Measurements from ENCODE around the gene TTLL4. TPM values are rescaled to one million over a fixed set of nuclear protein-coding genes. Genes with fewer than 3 reads are reported as not detected.

The TTLL4 gene
- total and polyA plus RNA-seq, 4 donors, result 1.9 to 36.3 (median 25.5) TPM

DNA sequence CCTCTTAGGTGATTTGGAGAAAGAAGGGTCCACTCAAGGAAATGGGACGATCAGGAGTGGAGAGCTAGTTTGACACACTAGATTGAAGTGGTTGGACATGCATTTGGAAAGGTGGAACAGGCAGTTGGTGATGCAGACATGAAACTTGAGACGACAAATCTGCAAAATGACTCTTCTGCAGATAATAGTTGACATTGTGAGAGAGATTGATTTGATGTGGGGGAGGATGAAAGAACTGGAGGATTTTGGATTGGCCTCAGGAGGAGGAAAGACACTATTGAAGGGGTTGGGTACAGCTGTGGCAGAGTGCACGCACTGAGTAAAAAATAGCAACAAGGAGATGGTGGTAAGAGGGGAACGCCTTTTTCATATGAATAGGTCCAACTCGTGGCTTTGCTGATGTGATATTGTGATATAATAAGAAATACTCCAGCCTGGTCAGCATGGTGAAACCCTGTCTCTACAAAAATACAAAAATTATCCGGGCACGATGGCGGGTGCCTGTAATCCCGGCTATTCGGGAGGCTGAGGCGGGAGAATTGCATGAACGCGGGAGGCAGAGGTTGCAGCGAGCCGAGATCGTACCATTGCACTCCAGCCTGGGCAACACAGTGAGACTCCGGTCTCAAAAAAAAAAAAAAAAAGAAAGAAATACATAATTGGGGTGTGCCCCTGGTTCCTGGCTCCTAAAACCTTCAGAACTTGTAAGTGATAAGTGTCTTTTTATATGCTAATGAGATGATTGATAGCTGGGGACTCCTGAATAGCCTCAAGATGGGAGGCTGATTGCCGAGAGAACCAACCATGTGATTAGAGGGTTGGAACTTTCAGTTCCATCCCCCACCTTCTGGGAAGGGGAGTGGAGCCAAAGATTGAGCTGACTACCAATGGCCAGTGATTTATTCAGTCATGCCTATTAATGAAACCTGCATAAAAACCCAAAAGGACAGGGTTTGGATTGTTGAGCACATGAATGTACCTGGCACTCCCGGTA lies 9.7 kb downstream of the TTLL4 start:
- H3K36me3 ChIP-seq (ENCODE audit: control insufficient read depth in 1 of 2, insufficient read depth in 2 of 2, low read length in 1 of 2), result no peaks in the 10 kb centered on the region
- WGBS, 2 donors, result 96% methylated on average over 19 of the region's 19 CpGs
- H3K27ac ChIP-seq (ENCODE audit: low read depth in 1 of 2, low read length in 2 of 2), result no peak overlapping the region
- no peaks in the 10 kb centered on the region for H3K27me3 ChIP-seq (ENCODE audit: control insufficient read depth in 1 of 2, insufficient read depth in 2 of 2, low read length in 1 of 2)
- no peak for DNase-seq
- no peak overlapping the region for H3K4me3 ChIP-seq (ENCODE audit: low read length in 2 of 2)
- no peaks in the 10 kb centered on the region for H3K9me3 ChIP-seq (ENCODE audit: control insufficient read depth, low read length)
- peaks cover 0 to 2% of the 10 kb centered on the region in 2 donors for H3K4me1 ChIP-seq (ENCODE audit: control insufficient read depth in 1 of 2, insufficient read depth in 2 of 2, low read length in 2 of 2)
- intact Hi-C loops (cut with DNase I), result no loop called here
- no peak for ATAC-seq (ENCODE audit: low FRiP score)

- ATAC-seq (ENCODE audit: low FRiP score), result no peak
- no peak for DNase-seq
- H3K9me3 ChIP-seq (ENCODE audit: control insufficient read depth, low read length), result no peaks in the 10 kb centered on the region
- intact Hi-C loops (cut with DNase I), result no loop called here
- H3K4me1 ChIP-seq (ENCODE audit: control insufficient read depth in 1 of 2, insufficient read depth in 2 of 2, low read length in 2 of 2), result peaks cover 0 to 2% of the 10 kb centered on the region in 2 donors
- no peak overlapping the region for H3K27ac ChIP-seq (ENCODE audit: low read depth in 1 of 2, low read length in 2 of 2)
- no peak overlapping the region for H3K4me3 ChIP-seq (ENCODE audit: low read length in 2 of 2)
- no peaks in the 10 kb centered on the region for H3K36me3 ChIP-seq (ENCODE audit: control insufficient read depth in 1 of 2, insufficient read depth in 2 of 2, low read length in 1 of 2)
- H3K27me3 ChIP-seq (ENCODE audit: control insufficient read depth in 1 of 2, insufficient read depth in 2 of 2, low read length in 1 of 2), result no peaks in the 10 kb centered on the region
Observed at GRCh38 chr2:218721488-218721887, 10.9 kb downstream of the TTLL4 start.

DNA sequence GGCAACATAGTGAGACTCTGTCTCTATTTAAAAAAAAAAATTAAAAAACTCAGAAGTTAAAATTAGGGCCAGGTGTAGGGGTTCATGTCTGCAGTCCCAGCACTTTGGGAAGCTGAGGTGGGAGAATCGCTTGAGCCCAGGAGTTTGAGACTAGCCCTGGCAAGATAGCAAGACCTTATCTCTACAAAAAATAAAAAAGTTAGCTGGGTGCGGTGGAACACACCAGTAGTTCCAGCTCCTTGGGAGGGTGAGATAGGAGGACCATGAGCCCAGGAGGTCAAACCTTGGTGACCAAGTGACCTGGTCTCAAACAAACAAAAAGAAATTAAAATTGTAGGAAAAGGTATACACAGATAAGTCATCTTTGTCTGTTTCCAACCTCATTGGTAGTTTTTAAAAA lies 11.3 kb downstream of the TTLL4 start:
- intact Hi-C loops (cut with DNase I), result no loop called here
- DNase-seq, result no peak
- no peaks in the 10 kb centered on the region for H3K9me3 ChIP-seq (ENCODE audit: control insufficient read depth, low read length)
- no peaks in the 10 kb centered on the region for H3K27me3 ChIP-seq (ENCODE audit: control insufficient read depth in 1 of 2, insufficient read depth in 2 of 2, low read length in 1 of 2)
- WGBS, 2 donors, result 40 to 54% methylated on average over 2 of the region's 2 CpGs
- peaks cover 0 to 2% of the 10 kb centered on the region in 2 donors for H3K4me1 ChIP-seq (ENCODE audit: control insufficient read depth in 1 of 2, insufficient read depth in 2 of 2, low read length in 2 of 2)
- H3K4me3 ChIP-seq (ENCODE audit: low read length in 2 of 2), result no peak overlapping the region
- no peak for ATAC-seq (ENCODE audit: low FRiP score)
- no peak overlapping the region for H3K27ac ChIP-seq (ENCODE audit: low read depth in 1 of 2, low read length in 2 of 2)
- no peaks in the 10 kb centered on the region for H3K36me3 ChIP-seq (ENCODE audit: control insufficient read depth in 1 of 2, insufficient read depth in 2 of 2, low read length in 1 of 2)

DNA sequence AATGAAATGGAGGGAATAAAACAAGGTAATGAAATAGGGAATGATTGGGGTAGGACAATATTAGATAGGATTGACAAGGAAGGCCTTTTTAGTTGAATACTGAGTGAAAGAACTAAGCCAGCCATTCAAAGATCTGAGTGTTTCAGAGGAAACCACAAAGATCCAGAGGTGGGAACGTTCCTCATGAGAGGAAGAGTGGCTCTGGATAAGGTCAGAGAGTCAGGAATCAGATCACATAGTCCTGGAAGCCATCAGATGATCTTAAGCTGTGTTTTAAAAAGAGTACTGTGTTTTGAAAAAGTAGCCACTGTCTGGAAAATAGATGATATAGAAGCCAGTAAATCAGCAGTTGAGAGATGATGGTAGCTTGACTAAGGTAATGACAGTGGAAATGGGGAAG lies 11.8 kb downstream of the TTLL4 start:
- intact Hi-C loops (cut with DNase I), result no loop called here
- 63 to 66% methylated on average over 1 of the region's 1 CpG for WGBS, 2 donors
- DNase-seq (no peak), ATAC-seq (ENCODE audit: low FRiP score) (no peak)
- H3K27ac ChIP-seq (ENCODE audit: low read depth in 1 of 2, low read length in 2 of 2), result no peak overlapping the region
- no peak overlapping the region for H3K4me3 ChIP-seq (ENCODE audit: low read length in 2 of 2)
- peaks cover 0 to 2% of the 10 kb centered on the region in 2 donors for H3K4me1 ChIP-seq (ENCODE audit: control insufficient read depth in 1 of 2, insufficient read depth in 2 of 2, low read length in 2 of 2)
- H3K36me3 ChIP-seq (ENCODE audit: control insufficient read depth in 1 of 2, insufficient read depth in 2 of 2, low read length in 1 of 2), result no peaks in the 10 kb centered on the region
- H3K9me3 ChIP-seq (ENCODE audit: control insufficient read depth, low read length), result no peaks in the 10 kb centered on the region
- no peaks in the 10 kb centered on the region for H3K27me3 ChIP-seq (ENCODE audit: control insufficient read depth in 1 of 2, insufficient read depth in 2 of 2, low read length in 1 of 2)

GRCh38 chr2:218722876-218723785 lies 12.5 kb downstream of the TTLL4 start:
- Histone ChIP-seq H3K36me3 (ENCODE audit: control insufficient read depth in 1 of 2, insufficient read depth in 2 of 2, low read length in 1 of 2) (no peaks in the 10 kb centered on the region), H3K4me1 (ENCODE audit: control insufficient read depth in 1 of 2, insufficient read depth in 2 of 2, low read length in 2 of 2) (peaks cover 0 to 2% of the 10 kb centered on the region in 2 donors), H3K27ac (ENCODE audit: low read depth in 1 of 2, low read length in 2 of 2) (no peak overlapping the region), H3K9me3 (ENCODE audit: control insufficient read depth, low read length) (no peaks in the 10 kb centered on the region), H3K27me3 (ENCODE audit: control insufficient read depth in 1 of 2, insufficient read depth in 2 of 2, low read length in 1 of 2) (no peaks in the 10 kb centered on the region), H3K4me3 (ENCODE audit: low read length in 2 of 2) (no peak overlapping the region)
- DNase-seq, result no peak
- no peak for ATAC-seq (ENCODE audit: low FRiP score)
- 78 to 85% methylated on average over 1 of the region's 1 CpG for WGBS, 2 donors
- intact Hi-C loops (cut with DNase I), result no loop called here

DNA sequence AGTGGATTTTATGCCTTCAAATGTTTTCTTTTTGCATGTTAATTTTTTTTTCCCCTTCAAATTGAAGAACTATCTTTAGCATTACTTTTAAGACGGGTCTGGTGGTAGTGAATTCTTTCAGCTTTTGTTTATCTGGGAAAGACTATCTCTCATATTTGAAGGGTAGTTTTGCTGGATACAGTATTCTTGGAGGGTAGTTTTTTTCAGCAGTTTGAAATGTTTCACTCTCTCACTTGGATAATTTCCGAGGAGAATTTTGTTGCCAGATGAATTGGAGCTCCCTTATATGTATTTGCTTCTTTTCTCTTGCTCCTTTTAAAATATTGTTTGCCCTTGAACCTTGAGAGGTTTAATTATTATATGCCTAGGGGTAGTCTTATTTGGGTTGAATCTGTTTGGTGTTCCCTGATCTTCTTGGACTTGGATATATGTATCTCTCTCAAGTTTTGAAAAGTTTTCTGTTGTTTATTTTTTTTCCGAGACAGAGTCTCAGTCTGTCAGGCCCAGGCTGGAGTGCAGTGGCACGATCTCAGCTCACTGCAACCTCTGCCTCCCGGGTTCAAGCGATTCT lies 15.5 kb downstream of the TTLL4 start:
- ATAC-seq (ENCODE audit: low FRiP score) (no peak), DNase-seq (no peak)
- intact Hi-C loops (cut with DNase I), result loop anchor here (5.0 kb wide), 1 partner anchor 121 kb away; no protein-coding TSS in a partner anchor
- H3K4me1 ChIP-seq (ENCODE audit: control insufficient read depth in 1 of 2, insufficient read depth in 2 of 2, low read length in 2 of 2), result peaks cover 0 to 2% of the 10 kb centered on the region in 2 donors
- no peaks in the 10 kb centered on the region for H3K27me3 ChIP-seq (ENCODE audit: control insufficient read depth in 1 of 2, insufficient read depth in 2 of 2, low read length in 1 of 2)
- H3K9me3 ChIP-seq (ENCODE audit: control insufficient read depth, low read length), result no peaks in the 10 kb centered on the region
- H3K27ac ChIP-seq (ENCODE audit: low read depth in 1 of 2, low read length in 2 of 2), result no peak overlapping the region
- H3K36me3 ChIP-seq (ENCODE audit: control insufficient read depth in 1 of 2, insufficient read depth in 2 of 2, low read length in 1 of 2), result no peaks in the 10 kb centered on the region
- 93 to 94% methylated on average over 6 of the region's 6 CpGs for WGBS, 2 donors
- H3K4me3 ChIP-seq (ENCODE audit: low read length in 2 of 2), result no peak overlapping the region

GRCh38 chr2:218727502-218728165 lies 17.0 kb downstream of the TTLL4 start:
- no peak overlapping the region for H3K27ac ChIP-seq (ENCODE audit: low read depth in 1 of 2, low read length in 2 of 2)
- no peak for DNase-seq
- intact Hi-C loops (cut with DNase I), result loop anchor here (5.0 kb wide), 1 partner anchor 120 kb away; no protein-coding TSS in a partner anchor
- H3K4me1 ChIP-seq (ENCODE audit: control insufficient read depth in 1 of 2, insufficient read depth in 2 of 2, low read length in 2 of 2), result peaks cover 0 to 2% of the 10 kb centered on the region in 2 donors
- 94 to 98% methylated on average over 6 of the region's 6 CpGs for WGBS, 2 donors
- no peak for ATAC-seq (ENCODE audit: low FRiP score)
- no peak overlapping the region for H3K4me3 ChIP-seq (ENCODE audit: low read length in 2 of 2)
- no peaks in the 10 kb centered on the region for H3K36me3 ChIP-seq (ENCODE audit: control insufficient read depth in 1 of 2, insufficient read depth in 2 of 2, low read length in 1 of 2)
- no peaks in the 10 kb centered on the region for H3K9me3 ChIP-seq (ENCODE audit: control insufficient read depth, low read length)
- H3K27me3 ChIP-seq (ENCODE audit: control insufficient read depth in 1 of 2, insufficient read depth in 2 of 2, low read length in 1 of 2), result no peaks in the 10 kb centered on the region

DNA sequence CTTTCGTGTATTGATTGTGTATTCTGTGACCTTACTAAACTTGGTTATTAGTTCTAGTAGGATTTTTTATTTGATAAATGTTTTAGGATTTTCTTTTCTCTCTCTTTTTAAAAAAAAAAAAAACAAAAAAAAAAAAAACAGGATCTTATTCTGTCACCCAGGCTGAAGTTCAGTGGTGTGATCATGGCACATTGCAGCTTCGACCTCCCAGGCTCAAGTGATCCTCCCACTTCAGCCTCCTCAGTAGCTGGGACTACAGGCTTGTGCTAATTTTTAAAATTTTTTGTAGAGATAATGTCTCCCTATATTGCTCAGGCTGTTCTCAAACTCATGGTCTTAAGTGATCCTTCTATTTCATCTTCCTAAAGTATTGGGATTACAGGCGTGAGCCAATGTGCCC lies 19.0 kb downstream of the TTLL4 start:
- no peaks in the 10 kb centered on the region for H3K9me3 ChIP-seq (ENCODE audit: control insufficient read depth, low read length)
- 98 to 99% methylated on average over 3 of the region's 3 CpGs for WGBS, 2 donors
- intact Hi-C loops (cut with DNase I), result loop anchor here (5.0 to 10.0 kb wide), 2 partner anchors 55 to 118 kb away; partner anchors contain the start of gene CYP27A1 (in 1 of the 2)

More for the DNA sequence above, 19.0 kb downstream of the TTLL4 start:
- Histone ChIP-seq H3K36me3 (ENCODE audit: control insufficient read depth in 1 of 2, insufficient read depth in 2 of 2, low read length in 1 of 2) (no peaks in the 10 kb centered on the region), H3K4me1 (ENCODE audit: control insufficient read depth in 1 of 2, insufficient read depth in 2 of 2, low read length in 2 of 2) (peaks cover 0 to 2% of the 10 kb centered on the region in 2 donors), H3K4me3 (ENCODE audit: low read length in 2 of 2) (no peak overlapping the region), H3K27ac (ENCODE audit: low read depth in 1 of 2, low read length in 2 of 2) (no peak overlapping the region), H3K27me3 (ENCODE audit: control insufficient read depth in 1 of 2, insufficient read depth in 2 of 2, low read length in 1 of 2) (no peaks in the 10 kb centered on the region)
- ATAC-seq (ENCODE audit: low FRiP score) (no peak), DNase-seq (no peak)

Data from aorta (tissue), 5 donors.